Measurements from ENCODE around the gene RUVBL2.
"Not testable (repeated sequence)": the region's sequence is repeated elsewhere in the genome, so short reads cannot be mapped to it uniquely, and the experiment has no call there.

DNA sequence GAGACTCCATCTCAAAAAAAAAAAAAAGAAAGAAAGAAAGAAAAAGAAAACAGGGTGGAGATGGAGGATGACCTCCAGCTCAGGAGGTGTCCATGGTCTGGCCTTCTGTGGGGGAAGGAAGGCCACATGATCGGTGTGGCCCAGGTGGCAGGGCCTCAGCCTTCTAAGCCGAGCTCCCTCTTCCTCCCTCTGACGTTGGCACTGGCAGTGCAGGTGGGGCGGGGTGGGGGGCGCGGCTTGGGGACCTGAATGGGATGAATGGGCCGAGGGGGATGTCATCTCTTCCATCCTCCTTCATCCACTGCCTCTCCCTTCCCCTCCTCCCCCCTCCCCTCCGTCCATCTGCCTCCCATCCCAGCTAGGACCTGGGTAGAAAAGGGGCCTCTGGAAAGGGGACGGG lies 46.0 kb downstream of the RUVBL2 start:
- TF ChIP-seq CTCF, POLR2A (IDR thresholded peaks at IDR 0.05): not testable (repeated sequence)
